ENCODE measurements around the gene LOXL4.
"Not testable (repeated sequence)": the region's sequence is repeated elsewhere in the genome, so short reads cannot be mapped to it uniquely, and the experiment has no call there.

The LOXL4 gene

GRCh38 chr10:98240524-98240923, 27.5 kb downstream of the LOXL4 start:
- DNase-seq = no peak

- DNase-seq = no peak
Observed at GRCh38 chr10:98238391-98238790, 29.6 kb downstream of the LOXL4 start.

- no peak for DNase-seq
Observed at GRCh38 chr10:98236862-98237261, 31.1 kb downstream of the LOXL4 start.

- DNase-seq = no peak
Observed at GRCh38 chr10:98235846-98236245, 32.1 kb downstream of the LOXL4 start.

GRCh38 chr10:98231417-98231816, 36.6 kb downstream of the LOXL4 start:
- no peak for DNase-seq

GRCh38 chr10:98228266-98228665, 39.7 kb downstream of the LOXL4 start:
- DNase-seq = not testable (repeated sequence)

GRCh38 chr10:98227713-98228112, 40.3 kb downstream of the LOXL4 start:
- DNase-seq = not testable (repeated sequence)

- DNase-seq = no peak
Observed at GRCh38 chr10:98226508-98227144, 41.4 kb downstream of the LOXL4 start.

- no peak for DNase-seq
Observed at GRCh38 chr10:98224996-98225395, 43.0 kb downstream of the LOXL4 start.

GRCh38 chr10:98224509-98224908, 43.5 kb downstream of the LOXL4 start:
- DNase-seq = no peak

GRCh38 chr10:98223874-98224273, 44.1 kb downstream of the LOXL4 start:
- no peak for DNase-seq

GRCh38 chr10:98217801-98218200, 50.2 kb downstream of the LOXL4 start:
- no peak for DNase-seq

- DNase-seq = no peak
Observed at GRCh38 chr10:98215373-98215772, 52.6 kb downstream of the LOXL4 start.

GRCh38 chr10:98213740-98214139, 54.3 kb downstream of the LOXL4 start:
- no peak for DNase-seq

GRCh38 chr10:98212196-98212595, 55.8 kb downstream of the LOXL4 start:
- no peak for DNase-seq

- DNase-seq = no peak
Observed at GRCh38 chr10:98209441-98209840, 58.6 kb downstream of the LOXL4 start.

GRCh38 chr10:98208925-98209324, 59.1 kb downstream of the LOXL4 start:
- DNase-seq = no peak

- no peak for DNase-seq
Observed at GRCh38 chr10:98205351-98205750, 62.6 kb downstream of the LOXL4 start.

GRCh38 chr10:98202378-98202777, 65.6 kb downstream of the LOXL4 start:
- DNase-seq = no peak

- DNase-seq = no peak
Observed at GRCh38 chr10:98201760-98202159, 66.2 kb downstream of the LOXL4 start.
